ENCODE measurements around the gene SPATA31A3. TPM values are rescaled to one million over a fixed set of nuclear protein-coding genes. Genes with fewer than 3 reads are reported as not detected.
"Not testable (repeated sequence)": the region's sequence is repeated elsewhere in the genome, so short reads cannot be mapped to it uniquely, and the experiment has no call there.

The SPATA31A3 gene
- not detected for total RNA-seq

DNA sequence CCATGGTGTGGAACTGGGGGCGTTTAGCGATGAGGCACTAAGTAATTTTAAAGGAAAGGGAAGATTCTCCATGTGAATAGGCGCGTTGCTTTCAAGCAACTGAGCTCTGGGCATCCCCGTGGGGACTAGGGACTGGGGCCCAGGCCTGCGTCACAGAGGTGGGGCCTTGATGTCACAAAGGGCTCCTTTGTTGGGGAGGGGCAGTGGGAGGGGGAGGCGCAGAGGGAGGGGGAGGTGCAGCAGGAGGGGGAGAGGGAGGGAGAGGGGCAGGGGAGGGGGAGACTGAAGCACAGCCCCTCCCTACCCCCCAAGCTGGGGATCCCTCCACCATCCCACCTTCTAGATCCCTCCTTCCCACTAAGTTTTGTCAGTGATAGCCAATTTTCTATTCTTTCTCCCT lies at the start of gene SPATA31A3:
Gene SPATA31A3, minus strand, starts transcription at position 101 of the 400 bp plus-strand sequence. Its CDS starts 29 bp downstream, at position 72.
- DNase-seq; intact Hi-C loops (cut with DNase I; ENCODE audit: low total_unique reads); H3K4me3 ChIP-seq; H3K27me3 ChIP-seq; H3K9me3 ChIP-seq; H3K4me1 ChIP-seq; H3K27ac ChIP-seq; H3K36me3 ChIP-seq: not testable (repeated sequence)

DNA sequence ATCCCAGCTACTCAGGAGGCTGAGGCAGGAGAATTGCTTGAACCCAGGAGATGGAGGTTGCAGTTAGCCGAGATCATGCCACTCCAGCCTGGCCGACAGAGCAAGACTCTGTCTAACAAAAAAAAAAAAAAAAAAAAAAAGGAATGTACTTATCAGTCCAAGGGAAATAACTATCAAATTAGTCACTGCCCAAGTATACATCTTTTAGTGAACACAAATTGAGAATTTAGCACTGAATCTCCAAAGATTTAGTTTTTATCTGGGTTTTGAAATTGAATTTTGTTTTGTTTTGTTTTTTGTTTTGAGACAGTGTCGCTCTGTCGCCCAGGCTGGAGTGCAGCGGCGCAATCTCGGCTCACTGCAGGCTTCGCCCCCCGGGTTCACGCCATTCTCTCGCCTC lies 39.8 kb downstream of the SPATA31A3 start:
- DNase-seq; H3K36me3 ChIP-seq; H3K9me3 ChIP-seq; H3K27me3 ChIP-seq; H3K27ac ChIP-seq; H3K4me3 ChIP-seq; intact Hi-C loops (cut with DNase I; ENCODE audit: low total_unique reads); H3K4me1 ChIP-seq: not testable (repeated sequence)

DNA sequence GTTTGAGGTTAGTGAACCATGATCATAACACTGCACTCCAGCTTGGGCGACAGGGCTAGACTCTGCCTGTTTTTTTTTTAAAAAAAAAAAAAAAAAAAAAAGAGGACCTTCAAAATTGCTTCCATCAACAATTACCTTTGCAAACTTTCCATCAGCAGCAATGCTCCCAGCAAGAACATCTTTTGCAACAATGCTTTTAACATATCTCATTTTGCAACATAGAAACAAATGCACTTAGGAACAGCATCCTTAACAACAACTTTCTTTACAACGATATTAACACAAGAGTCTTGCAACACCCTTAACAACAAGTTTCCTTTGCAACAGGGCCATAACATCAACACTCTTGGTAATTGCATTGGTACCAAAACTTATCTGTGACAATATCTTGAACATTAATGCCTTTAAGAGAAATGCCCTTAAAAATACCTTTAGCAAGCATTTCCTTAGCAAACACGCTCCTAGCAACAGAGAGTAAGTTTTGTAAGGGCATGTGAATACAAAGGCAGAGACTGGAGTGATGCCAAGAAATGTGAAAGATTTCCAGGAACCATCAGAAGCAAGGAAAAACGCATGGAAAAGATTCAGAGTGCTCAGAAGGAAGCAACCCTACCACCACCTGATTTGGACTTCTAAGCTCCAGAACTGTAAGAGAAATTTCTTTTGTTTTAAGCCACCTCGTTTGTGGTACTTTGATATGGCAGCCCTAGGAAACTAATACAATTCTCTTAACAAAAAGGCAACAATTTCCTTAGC lies 49.8 kb downstream of the SPATA31A3 start:
- H3K27me3 ChIP-seq; DNase-seq; intact Hi-C loops (cut with DNase I; ENCODE audit: low total_unique reads); H3K27ac ChIP-seq; H3K4me1 ChIP-seq; H3K36me3 ChIP-seq; H3K4me3 ChIP-seq; H3K9me3 ChIP-seq: not testable (repeated sequence)

GRCh38 chr9:66939878-66940830 lies 52.2 kb downstream of the SPATA31A3 start:
- H3K36me3 ChIP-seq; H3K9me3 ChIP-seq; H3K27ac ChIP-seq; intact Hi-C loops (cut with DNase I; ENCODE audit: low total_unique reads); H3K4me3 ChIP-seq; DNase-seq; H3K27me3 ChIP-seq; H3K4me1 ChIP-seq: not testable (repeated sequence)

- intact Hi-C loops (cut with DNase I; ENCODE audit: low total_unique reads); H3K9me3 ChIP-seq; H3K4me1 ChIP-seq; H3K36me3 ChIP-seq; DNase-seq; H3K27me3 ChIP-seq; H3K27ac ChIP-seq; H3K4me3 ChIP-seq: not testable (repeated sequence)
Measured at GRCh38 chr9:66938322-66938721, 54.0 kb downstream of the SPATA31A3 start.

GRCh38 chr9:66937662-66938061 lies 54.7 kb downstream of the SPATA31A3 start:
- H3K4me3 ChIP-seq; H3K4me1 ChIP-seq; H3K27ac ChIP-seq; H3K36me3 ChIP-seq; H3K27me3 ChIP-seq; H3K9me3 ChIP-seq; DNase-seq; intact Hi-C loops (cut with DNase I; ENCODE audit: low total_unique reads): not testable (repeated sequence)

Small RNA genes lying within 50 kb of the gene (small RNA-seq; reads per million reads assigned to genes)
- gene AL353770.1 (not detected), gene AL353770.2 (not detected)

Other genes starting within 250 kb of the SPATA31A3 start
- 10 to 100 TPM in 3 of 4 donors, 1 to 10 TPM in 1; 7.4 to 27.8 (median 11.6) TPM for gene ZNF658, start 91.8 kb downstream of the SPATA31A3 start, total RNA-seq